SU-DHL-6 (cell line): Measurements from ENCODE around the gene COL4A2.
"Not testable (repeated sequence)": the region's sequence is repeated elsewhere in the genome, so short reads cannot be mapped to it uniquely, and the experiment has no call there.

Source experiments
- H2AFZ ChIP-seq: fragments of 200-600 bp; sonication (generic); 2 replicates; pipeline ENCODE4 v1.6.1; 2014; ENCODE audit warnings: low read depth, mild to moderate bottlenecking, moderate library complexity, mixed read lengths, antibody characterized with exemption, low read length; ENCODE audit not compliant: severe bottlenecking
- H3F3A ChIP-seq: fragments of 200-600 bp; shearing (Covaris generic); 2 replicates; pipeline ENCODE4 v1.6.0; 2016; ENCODE audit warnings: antibody characterized with exemption, mild to moderate bottlenecking; ENCODE audit not compliant: insufficient read depth
- H3K27ac ChIP-seq: fragments of 200-600 bp; sonication (generic); 2 replicates; pipeline ENCODE4 v1.5.1; 2016; ENCODE audit warnings: low read depth, mild to moderate bottlenecking, low read length, moderate library complexity, mixed read lengths
- H3K27me3 ChIP-seq: fragments of 200-600 bp; sonication (generic), shearing (Covaris generic); 2 replicates; pipeline ENCODE4 v1.6.0; 2014; ENCODE audit warnings: mild to moderate bottlenecking, low read length
- H3K36me3 ChIP-seq: fragments of 200-600 bp; sonication (generic); 2 replicates; pipeline ENCODE4 v1.6.1; 2014; ENCODE audit warnings: mild to moderate bottlenecking, low read length, mixed read lengths
- H3K4me2 ChIP-seq: fragments of 300-600, 200-600 bp; shearing (Covaris generic), sonication (generic); 2 replicates; pipeline ENCODE4 v1.6.0; 2014; ENCODE audit warnings: low read length, low read depth, mild to moderate bottlenecking; ENCODE audit not compliant: poor library complexity, severe bottlenecking
- H3K4me3 ChIP-seq: fragments of 200-600 bp; sonication (generic); 2 replicates; pipeline ENCODE4 v1.5.1; 2014; ENCODE audit warnings: antibody characterized with exemption, low read length, mild to moderate bottlenecking, mixed read lengths; ENCODE audit not compliant: insufficient read depth, poor library complexity, severe bottlenecking
- H3K79me2 ChIP-seq: fragments of 200-600 bp; sonication (generic); 2 replicates; pipeline ENCODE4 v1.6.1; 2014; ENCODE audit warnings: mild to moderate bottlenecking, low read length, moderate library complexity; ENCODE audit not compliant: insufficient read depth
- H3K9ac ChIP-seq: fragments of 200-600 bp; sonication (generic); 2 replicates; pipeline ENCODE4 v1.7.0; 2014; ENCODE audit warnings: mild to moderate bottlenecking, low read length
- H3K9me2 ChIP-seq: fragments of 200-600 bp; sonication (generic); replicated peaks from 2 replicates; pipeline ENCODE4 v1.6.1; 2014; ENCODE audit warnings: low read length; ENCODE audit not compliant: insufficient read depth
- H3K9me3 ChIP-seq: fragments of 200-600 bp; sonication (generic); 2 replicates; pipeline ENCODE4 v1.6.1; 2014; ENCODE audit warnings: low read length, mixed read lengths; ENCODE audit not compliant: insufficient read depth
- H4K20me1 ChIP-seq: fragments of 200-600 bp; sonication (generic); 2 replicates; pipeline ENCODE4 v1.6.1; 2014; ENCODE audit warnings: low read depth, mild to moderate bottlenecking, antibody characterized with exemption, low read length, moderate library complexity, mixed read lengths
- EZH2phosphoT487 ChIP-seq: fragments of 200-600 bp; sonication (generic), shearing (Covaris generic); conservative IDR thresholded peaks from 2 replicates; pipeline ENCODE4 v1.6.1; 2018; ENCODE audit warnings: mild to moderate bottlenecking, antibody characterized with exemption, low read length, moderate library complexity, mixed read lengths
- TF ChIP-seq, protein P1 (sequence below): fragments of 200-600 bp; sonication (generic); IDR thresholded peaks from one replicate; pipeline ENCODE4 v1.5.1; 2017; ENCODE audit warnings: antibody characterized with exemption, mild to moderate bottlenecking, low read length, moderate library complexity; ENCODE audit not compliant: insufficient read depth, poor library complexity, severe bottlenecking

COL4A2 gene

DNA sequence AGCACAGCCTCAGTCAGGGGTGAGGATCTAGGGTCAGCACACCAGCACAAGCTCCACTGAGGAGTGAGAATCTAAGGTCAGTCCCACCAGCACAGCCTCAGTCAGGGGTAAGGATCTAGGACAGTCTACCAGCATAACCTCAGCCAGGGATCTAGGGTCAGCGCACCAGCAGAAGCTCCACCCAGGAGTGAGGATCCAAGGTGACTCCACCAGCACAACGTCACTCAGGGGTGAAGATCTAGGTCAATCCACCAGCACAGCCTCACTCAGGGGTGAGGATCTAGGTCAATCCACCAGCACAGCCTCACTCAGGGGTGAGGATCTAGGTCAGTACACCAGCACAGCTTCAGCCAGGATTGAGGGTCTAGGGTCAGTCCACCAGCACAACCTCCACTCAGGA is 189.9 kb downstream of the COL4A2 start:
- Histone ChIP-seq H4K20me1 (no peaks in the 10 kb centered on the region), H2AFZ (no peak overlapping the region), H3K9ac (no peak overlapping the region), H3K4me2 (no peak overlapping the region), H3K27me3 (no peaks in the 10 kb centered on the region), H3K27ac (no peak overlapping the region), H3K79me2 (no peaks in the 10 kb centered on the region), H3K4me3 (no peak overlapping the region), H3K9me2 (no peaks in the 10 kb centered on the region), H3K36me3 (no peaks in the 10 kb centered on the region), H3F3A (no peaks in the 10 kb centered on the region), H3K9me3 (no peaks in the 10 kb centered on the region)
- no peak for TF ChIP-seq EZH2phosphoT487
- TF ChIP-seq, protein P1, sequence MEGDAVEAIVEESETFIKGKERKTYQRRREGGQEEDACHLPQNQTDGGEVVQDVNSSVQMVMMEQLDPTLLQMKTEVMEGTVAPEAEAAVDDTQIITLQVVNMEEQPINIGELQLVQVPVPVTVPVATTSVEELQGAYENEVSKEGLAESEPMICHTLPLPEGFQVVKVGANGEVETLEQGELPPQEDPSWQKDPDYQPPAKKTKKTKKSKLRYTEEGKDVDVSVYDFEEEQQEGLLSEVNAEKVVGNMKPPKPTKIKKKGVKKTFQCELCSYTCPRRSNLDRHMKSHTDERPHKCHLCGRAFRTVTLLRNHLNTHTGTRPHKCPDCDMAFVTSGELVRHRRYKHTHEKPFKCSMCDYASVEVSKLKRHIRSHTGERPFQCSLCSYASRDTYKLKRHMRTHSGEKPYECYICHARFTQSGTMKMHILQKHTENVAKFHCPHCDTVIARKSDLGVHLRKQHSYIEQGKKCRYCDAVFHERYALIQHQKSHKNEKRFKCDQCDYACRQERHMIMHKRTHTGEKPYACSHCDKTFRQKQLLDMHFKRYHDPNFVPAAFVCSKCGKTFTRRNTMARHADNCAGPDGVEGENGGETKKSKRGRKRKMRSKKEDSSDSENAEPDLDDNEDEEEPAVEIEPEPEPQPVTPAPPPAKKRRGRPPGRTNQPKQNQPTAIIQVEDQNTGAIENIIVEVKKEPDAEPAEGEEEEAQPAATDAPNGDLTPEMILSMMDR, result no peak

DNA sequence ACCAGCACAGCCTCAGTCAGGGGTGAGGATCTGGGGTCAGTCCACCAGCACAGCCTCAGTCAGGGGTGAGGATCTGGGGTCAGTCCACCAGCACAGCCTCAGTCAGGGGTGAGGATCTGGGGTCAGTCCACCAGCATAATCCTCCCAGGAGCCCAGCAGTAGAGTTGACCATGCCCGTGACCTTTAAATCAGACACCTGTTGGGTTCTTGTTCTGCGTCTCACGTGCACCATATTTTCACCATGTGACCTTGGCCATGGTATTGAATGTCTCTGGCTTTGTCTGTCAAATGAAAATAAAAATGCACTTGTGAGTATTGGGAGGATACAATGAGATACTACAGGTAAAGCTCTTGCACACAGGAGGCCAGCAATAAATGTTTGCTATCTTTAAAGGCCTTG is 190.8 kb downstream of the COL4A2 start:
- H3K27ac ChIP-seq, H3F3A ChIP-seq, H3K9ac ChIP-seq, H3K27me3 ChIP-seq, H3K36me3 ChIP-seq, H3K79me2 ChIP-seq, H4K20me1 ChIP-seq, H3K9me2 ChIP-seq, H3K4me2 ChIP-seq, H3K4me3 ChIP-seq, H3K9me3 ChIP-seq, H2AFZ ChIP-seq: not testable (repeated sequence)

DNA sequence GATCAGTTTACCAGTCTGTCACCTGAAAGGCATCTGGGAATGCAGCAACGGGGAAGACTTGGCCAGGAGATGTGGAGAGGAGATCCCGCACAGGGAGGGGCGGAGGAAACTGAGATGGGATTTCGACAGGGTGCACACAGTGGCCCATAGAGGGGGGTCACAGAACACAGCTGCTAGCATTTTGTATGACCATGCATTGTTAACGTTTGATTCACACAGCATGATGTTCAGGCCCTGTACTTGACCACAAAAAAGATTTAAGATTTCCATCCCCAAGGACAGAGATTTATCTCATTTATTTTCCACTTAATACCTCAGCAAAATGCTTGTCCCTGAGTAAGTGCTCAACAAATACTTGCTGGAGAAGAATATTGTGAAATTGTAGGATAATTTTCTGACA is 191.2 kb downstream of the COL4A2 start:
- Histone ChIP-seq H3K4me3 (no peak overlapping the region), H3K36me3 (no peaks in the 10 kb centered on the region), H3K9me3 (no peaks in the 10 kb centered on the region), H3K4me2 (no peak overlapping the region), H3F3A (no peaks in the 10 kb centered on the region), H4K20me1 (no peaks in the 10 kb centered on the region), H2AFZ (no peak overlapping the region), H3K9ac (no peak overlapping the region), H3K9me2 (no peaks in the 10 kb centered on the region), H3K27me3 (no peaks in the 10 kb centered on the region), H3K79me2 (no peaks in the 10 kb centered on the region), H3K27ac (no peak overlapping the region)
- TF ChIP-seq, protein P1, result no peak
- TF ChIP-seq EZH2phosphoT487, result no peak

DNA sequence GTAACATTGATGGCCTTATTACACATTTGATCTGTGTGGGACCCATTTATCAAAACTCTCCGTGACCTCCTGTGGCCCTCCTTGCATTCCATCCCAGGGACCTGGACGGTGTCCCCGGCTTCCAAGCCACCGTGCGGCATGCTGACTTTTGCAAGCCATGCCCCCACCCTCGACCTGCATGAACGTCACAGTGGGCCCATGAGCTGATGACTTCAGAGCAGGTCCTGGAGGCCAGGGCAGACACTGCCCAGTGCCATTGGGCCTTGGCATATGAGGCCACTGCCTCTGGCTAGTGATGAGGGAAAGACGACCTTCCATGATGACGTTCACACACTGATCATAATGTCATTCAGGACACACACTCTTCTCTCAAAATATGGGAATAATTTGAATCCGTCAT is 191.7 kb downstream of the COL4A2 start:
- Histone ChIP-seq H3K9me2 (no peaks in the 10 kb centered on the region), H2AFZ (no peak overlapping the region), H3K27ac (no peak overlapping the region), H3K36me3 (no peaks in the 10 kb centered on the region), H3F3A (no peaks in the 10 kb centered on the region), H3K79me2 (no peaks in the 10 kb centered on the region), H3K27me3 (no peaks in the 10 kb centered on the region), H3K4me2 (no peak overlapping the region), H4K20me1 (no peaks in the 10 kb centered on the region), H3K9ac (no peak overlapping the region), H3K9me3 (no peaks in the 10 kb centered on the region), H3K4me3 (no peak overlapping the region)
- no peak for TF ChIP-seq EZH2phosphoT487
- TF ChIP-seq, protein P1, result no peak
